MV-4-11 (cell line): Measurements from ENCODE around the gene TBC1D14.
"Not testable (repeated sequence)": the region's sequence is repeated elsewhere in the genome, so short reads cannot be mapped to it uniquely, and the experiment has no call there.

Source experiments
- DNase-seq: peaks from one replicate; lab custom pipeline; 2025; lab: John Stamatoyannopoulos, UW

The TBC1D14 gene

DNA sequence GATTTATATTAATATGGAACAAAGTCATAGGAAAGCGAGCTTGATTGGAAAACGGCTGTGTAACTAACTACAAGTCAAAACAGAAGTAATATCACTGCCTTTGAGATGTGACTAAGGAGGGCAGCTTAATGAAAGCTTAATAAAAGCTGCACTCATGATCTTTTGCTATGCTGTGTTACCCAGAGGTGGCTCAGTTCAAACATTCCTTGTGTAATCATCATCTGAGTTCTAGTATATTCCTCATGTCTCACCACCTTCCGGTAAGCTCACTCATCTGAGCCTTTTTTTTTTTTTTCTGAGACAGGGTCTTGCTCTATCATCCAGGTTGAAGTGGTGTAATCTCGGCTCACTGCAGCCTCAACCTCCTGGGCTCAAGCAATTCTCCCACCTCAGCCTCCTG, 153.2 kb downstream of the TBC1D14 start:
- DNase-seq = no peak

DNA sequence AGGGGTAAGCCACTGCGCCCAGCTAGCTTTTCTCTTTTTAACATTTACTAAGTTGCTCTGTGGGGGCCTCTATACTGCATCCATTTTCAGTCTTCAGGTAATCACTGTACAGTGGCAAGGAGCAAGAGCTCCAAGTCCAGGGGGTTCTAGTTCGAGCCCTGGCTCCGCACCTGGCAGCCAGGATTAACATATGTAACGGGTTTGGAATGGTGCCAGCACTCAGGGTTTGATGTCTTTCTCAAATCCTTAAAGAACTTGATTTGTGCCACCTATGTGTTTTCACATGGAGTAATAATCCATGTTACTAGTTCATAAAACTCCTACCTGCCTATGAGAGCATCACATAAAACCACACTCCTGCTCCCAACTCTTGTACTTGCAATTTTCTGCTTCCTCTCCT, 153.7 kb downstream of the TBC1D14 start:
- no peak for DNase-seq

DNA sequence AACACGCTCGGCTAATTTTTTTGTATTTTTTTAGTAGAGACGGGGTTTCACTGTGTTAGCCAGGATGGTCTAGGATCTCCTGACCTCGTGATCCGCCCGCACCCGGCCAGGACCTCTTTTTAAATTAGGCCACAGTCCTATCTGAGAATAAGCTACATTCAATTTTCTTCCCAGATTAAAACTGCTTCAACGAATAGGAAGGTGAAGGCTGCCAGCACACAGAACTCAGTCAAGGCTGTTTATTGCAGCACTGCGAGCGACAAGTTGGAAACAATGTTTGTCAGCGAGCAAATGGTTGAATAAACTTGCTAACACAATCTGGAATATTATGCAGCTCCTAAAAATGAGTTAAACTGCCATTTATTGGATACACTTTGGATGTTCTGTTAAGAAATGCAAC, 156.4 kb downstream of the TBC1D14 start:
- DNase-seq = no peak

DNA sequence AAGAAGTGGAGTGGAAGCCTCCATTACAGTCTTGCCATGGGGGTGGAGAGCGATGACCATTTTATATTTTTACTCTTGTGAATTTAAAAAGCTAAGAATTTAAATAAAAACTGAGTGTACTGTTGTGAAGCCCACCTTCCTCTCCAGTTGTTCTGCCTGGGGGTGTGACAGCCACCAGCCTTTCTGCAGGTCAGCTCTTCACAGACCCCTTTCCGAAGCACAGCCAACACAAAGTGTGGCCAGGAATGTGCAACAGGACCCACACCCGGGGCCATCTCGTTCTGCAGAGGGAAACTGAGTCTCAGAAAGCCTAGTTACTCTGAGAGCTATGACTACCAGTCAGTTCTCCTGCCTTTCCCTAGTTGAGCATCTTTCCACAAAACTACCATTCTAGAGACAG, 156.9 kb downstream of the TBC1D14 start:
- DNase-seq = no peak

DNA sequence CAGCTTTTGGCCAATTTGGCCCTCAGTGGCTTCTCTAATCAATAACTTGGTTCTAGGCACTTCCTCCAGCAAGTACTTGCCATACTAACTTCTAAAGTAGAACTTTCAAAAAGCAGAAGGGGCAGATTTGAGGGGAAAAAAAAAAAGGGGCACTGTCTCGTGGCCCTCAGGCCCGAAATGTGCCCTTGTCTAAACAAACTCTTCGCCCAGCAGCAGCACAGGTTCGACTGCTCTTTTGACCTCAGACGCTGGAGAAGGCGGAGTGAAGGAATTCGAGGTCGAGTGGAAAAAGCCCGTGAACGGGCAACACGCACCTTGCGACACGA, 157.5 kb downstream of the TBC1D14 start:
- no peak for DNase-seq

DNA sequence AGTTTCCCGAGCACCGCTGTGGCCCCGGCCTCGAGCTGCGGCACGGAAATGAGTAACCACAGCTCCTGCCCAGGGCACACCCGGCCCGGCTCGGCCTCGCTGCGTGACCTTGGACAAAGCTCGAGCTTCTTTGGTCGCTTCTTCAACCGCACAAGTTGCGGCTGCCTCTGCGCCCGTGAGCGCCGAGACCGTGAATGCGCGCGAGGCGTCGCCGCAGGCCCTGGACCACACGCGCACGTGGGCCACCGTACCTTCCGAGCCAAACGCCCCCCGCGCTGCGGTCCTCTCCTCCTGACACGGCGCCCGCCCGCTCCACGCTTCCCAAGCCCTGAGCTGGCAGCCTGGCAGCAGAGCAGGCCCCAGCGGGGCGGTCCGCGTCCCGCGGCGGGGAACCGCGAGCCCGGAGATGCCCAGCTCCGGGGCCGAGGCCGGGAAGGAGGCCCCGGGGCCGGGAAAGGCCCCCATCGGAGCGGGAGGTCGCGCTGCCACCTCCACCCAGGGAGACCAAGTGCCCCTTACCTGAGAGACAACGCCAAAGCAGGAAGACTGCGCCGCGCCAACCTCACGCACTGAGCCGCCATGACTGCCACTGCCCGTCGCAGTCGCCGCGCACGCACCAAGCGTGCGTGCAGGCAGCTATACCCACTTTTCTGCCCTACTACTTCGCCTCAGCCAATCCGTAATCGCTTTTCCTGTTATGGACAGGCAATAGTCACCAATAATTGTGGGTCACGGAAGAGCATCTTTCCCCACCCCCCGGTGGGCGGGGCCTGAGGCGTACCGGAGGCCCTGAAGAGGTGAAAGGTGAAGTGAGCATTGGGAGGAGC, 158.0 kb downstream of the TBC1D14 start, which contains the start of gene GRPEL1:
GRPEL1 (minus strand) TSS at position 613 of the 827 bp plus-strand sequence; CDS start at position 581, 32 bp downstream.
- peak; percentile 100 for DNase-seq

DNA sequence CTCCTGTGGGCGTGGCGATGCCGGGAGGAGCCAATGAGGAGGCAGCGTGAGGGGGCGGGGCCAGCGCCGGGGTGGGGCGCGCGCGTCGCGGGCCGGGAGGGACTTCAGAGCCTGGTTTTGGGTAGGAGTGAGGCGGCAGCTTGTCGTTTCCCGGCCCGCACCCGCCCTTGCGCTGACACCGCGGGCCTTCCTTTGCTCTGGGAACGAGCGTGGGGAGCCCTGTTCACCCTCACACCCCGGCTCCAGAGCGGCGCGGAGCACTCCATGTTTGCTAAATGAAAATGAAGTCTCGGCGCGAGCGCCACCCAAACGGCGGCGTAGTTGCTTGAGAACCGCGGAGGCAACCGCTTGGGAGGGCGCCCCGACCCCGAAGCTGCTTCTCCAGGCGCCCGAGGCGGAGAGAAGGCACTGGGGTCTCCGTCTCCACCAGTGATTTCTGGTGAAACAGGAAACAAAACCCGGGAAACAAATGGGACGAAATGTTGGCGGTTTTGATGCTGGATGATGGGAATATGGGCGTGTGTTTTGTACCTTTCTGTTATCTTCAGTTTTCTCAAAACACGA, 158.7 kb downstream of the TBC1D14 start:
- DNase-seq = no peak

DNA sequence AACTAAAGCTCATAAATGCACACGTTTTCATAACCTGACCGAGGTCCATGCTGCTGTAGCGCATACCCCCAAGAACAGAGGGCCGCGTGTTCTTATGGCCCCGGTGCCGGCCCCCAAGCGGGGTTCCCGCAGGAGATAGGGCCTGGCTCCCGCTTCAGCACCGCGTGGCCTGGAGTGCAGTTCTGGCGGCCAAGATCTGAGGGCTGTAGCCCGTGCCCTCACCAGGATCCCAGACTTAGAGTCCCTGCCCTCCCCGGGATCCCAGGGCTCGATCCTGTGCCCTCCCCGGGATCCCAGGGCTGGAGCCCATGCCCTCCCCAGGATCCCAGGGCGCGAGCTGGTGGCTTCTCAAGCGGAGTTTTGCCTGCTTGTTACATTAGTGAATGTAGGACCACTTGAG, 159.3 kb downstream of the TBC1D14 start:
- DNase-seq = no peak

DNA sequence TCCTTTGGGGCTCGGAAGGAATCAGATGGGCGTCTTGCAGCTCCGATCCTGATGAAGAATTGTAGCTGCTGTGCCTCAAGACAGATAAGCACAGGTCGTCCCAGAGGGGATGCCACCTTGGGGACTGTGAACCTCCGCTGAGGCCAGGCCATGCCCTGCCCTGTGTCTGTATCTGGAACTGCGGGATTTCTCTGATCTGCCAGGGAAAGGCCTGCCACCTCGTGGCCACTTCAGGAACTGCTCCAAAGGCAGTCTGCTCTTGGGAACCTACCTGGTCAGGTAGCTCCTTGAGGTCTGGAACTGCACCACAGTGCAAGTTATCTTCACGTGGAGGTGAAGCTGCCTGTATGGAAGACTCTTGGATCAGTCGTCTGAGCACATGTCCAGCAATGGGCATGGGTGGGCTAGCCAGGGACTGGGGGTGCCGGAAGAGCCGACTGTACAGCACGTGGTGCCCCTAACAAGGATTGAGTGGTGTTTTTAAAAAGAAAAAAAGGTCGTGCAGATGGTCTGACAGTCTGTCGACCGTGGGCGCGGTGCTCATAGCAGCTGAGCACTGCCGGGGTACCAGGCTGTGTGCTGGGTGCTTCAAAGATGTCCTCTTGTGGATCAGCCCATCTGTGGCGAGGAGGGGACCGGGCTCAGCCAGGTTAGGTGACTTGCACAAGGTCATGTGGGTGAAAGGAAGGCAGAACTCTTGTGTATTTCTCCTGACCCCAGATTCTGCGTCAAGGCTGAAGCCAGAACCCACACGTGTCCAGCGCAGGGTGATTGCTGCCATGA, 161.3 kb downstream of the TBC1D14 start:
- peak; percentile 61 for DNase-seq

DNA sequence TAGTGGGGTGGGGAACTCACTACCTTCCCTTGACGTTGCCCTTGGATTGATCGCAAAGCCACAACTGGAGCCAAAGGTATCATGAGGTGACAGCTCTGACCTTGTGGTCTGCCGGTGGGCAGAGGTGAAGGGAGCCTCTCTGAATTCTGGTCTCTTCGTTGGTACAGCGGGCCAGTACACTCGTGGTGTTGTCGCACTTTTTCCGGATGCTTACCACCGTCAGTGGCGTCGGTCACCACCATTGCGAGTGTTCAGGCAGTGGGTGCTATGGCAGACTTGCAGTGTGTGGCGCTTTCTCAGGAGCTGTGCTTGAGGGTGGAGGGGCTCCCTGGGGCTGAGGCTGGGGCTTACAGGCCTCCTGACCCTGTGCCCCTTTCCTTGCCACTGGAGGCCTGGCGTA, 163.4 kb downstream of the TBC1D14 start:
- no peak for DNase-seq

DNA sequence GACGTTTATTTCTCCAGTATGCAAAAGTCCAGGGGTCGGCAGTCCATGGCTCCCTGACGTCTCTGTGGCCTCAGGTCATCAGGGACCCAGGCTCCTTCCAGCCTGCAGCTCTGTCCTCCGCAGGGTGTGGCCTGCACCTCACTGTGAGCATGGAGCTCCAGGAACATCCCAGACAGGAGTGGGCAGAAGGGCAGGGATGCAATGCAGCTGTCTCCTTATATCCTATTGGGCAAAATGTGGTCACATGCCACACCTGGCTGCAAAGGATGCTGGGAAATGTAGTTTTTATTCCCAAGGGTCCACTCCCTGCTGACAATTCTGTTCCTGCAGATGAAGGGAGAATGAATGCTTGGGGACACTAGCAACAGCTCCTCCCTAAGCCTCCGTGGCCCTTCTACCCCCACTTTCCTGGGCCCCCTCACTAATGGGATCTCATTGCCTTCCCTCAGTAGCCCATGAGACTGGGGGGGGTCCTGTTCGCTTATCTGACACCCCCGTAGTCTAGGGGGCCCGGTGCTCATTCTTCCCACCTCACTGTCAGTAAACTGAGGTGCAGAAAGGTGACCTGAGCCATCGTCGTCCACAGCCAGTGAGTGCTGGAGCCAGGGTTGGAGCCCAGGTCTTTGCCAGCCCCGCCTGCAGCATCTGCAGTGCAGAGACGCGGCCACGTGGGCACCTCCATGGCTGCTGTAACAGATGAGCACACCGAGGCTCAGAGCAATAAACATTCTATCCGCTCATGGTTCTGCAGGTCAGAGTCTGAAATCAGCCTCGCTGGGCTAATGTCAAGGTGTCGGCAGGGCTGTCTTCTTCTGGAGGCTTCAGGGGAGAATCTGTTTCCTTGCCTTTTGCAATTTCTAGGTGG, 164.1 kb downstream of the TBC1D14 start:
- peak; percentile 27 for DNase-seq

DNA sequence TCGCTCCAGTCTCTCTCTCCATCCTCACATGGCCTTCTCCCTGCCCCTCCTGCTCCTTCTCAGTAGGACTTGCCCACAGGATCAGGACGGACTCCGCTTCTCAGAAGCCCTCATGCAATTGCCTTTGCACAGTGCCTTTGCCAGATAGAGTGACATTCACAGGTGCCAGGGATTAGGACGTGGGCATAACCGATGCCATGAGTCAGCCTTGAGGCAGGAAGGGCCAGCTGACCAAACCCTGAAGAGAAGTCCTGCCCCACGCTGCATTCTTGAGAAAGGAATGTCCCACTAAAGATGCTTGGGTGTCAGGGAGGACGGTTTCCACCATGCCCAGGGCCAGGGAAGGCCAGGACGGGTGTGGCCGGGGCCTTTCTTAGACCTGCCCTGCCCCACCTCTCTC, 164.8 kb downstream of the TBC1D14 start:
- DNase-seq = peak; percentile 28

DNA sequence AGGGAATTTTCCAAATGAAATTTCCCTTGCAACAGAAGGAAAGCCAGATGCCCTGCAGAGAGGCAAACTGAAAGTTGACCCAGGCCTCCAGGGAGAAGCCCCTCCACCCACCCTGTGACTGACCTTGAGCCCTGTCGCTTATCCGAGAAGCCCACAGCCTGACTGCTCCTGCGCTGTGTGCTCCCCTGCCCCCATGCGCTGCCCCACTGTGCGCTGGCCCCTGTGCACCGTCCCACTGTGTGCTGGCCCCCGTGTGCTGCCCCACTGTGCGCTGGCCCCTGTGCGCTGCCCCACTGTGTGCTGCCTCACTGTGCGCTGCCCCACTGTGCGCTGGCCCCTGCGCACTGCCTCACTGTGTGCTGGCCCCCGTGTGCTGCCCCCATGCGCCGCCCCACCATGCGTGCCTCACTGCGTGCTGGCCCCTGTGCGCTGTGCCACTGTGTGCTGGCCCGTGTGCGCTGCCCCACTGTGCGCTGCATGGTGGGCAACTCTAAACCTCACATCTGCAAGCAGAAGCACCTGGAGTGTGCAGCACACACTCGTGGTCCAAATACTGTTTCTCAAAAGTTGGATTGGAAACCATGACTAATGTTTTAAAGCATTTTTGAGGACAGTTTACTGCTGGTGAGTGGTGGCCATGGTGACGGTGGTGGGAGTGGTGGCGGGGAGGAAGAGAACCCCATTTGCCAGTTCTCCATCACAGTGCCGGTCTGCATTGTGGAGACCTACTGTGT, 166.5 kb downstream of the TBC1D14 start:
- peak; percentile 29 for DNase-seq

DNA sequence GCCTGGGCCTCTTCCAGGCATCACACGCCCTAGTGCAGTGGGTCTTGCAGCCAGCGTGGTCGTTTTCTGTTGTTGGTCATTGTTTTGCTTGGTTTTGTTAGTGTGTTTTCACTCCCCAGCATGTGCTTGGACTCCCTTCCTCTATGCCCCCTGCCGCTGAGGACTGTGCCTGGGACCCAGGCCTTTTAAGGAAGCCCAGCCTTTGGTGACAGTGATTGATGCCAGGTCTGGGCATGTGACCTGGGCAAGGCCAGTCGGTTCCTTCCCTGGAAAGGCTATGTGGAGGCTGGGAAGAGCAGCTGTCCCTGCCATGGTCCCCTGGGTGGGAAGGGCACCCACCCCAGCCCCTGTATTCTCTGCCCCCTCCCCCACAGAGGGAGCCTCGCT, 167.1 kb downstream of the TBC1D14 start:
- no peak for DNase-seq

DNA sequence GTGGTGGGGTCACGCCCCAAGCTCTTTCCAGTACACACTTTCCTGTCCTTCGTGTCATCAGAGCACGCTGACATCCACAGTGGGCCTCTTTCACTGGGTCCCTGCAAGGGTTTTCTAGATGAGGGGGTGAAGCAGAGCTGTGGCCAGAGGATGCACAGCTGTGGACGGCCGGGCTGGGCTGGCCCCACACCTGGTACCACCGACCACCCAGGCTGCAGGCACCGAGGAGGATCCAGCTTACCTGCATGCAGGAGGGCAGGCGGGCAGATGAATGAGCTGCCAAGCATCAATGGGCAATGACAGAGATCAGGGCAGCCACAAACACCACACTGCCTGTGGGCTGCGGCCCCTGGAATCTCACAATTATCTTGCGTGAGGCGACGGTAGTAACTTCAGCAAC, 167.7 kb downstream of the TBC1D14 start:
- DNase-seq = no peak

DNA sequence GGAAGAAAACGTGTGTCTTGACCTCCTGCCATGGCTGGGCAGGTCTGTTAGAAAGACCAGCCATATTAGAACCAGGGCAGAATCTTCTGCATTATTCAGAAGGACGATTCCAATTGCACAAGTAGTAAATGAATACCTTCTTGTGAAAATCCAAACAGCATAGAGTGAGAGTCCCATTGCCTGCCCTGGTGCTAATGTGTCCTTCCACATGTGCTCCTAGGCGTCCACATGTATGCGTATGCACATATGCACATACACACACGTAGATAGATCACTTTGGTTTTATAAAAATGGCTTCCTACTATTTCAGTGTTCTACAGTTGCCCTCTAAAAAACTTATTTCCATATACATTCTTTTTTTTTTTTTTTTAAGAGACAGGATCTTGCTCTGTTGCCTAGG, 168.4 kb downstream of the TBC1D14 start:
- DNase-seq = no peak

DNA sequence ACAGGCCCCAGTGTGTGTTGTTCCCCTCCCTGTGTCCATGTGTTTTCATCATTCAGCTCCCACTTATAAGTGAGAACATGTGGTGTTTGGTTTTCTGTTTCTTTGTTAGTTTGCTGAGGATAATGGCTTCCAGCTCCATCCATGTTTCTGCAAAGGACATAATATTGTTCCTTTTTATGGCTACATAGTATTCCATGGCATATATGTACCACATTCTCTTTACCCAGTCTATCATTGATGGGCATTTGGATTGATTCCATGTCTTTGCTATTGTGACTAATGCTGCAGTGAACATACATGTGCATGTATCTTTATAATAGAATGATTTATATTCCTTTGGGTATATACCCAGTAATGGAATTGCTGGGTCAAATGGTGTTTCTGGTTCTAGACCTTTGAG, 169.9 kb downstream of the TBC1D14 start:
- DNase-seq = not testable (repeated sequence)

DNA sequence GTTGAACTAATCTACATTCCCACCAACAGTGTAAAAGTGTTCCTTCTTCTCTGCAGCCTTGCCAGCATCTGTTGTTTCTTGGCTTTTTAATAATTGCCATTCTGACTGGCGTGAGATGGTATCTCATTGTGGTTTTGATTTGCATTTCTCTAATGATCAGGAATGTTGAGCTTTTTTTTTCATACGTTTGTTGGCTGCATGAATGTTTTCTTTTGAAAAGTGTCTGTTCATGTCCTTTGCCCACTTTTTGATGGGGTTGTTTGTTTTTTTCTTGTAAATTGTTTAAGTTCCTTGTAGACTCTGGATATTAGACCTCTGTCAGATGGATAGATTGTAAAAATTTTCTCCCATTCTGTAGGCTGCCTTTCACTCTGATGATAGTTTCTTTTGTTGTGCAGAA, 170.3 kb downstream of the TBC1D14 start:
- not testable (repeated sequence) for DNase-seq
